Tibial nerve (tissue), 4 donors: ENCODE measurements around the gene GDI2. TPM values are rescaled to one million over a fixed set of nuclear protein-coding genes. Genes with fewer than 3 reads are reported as not detected.

Source experiments
- DNase-seq, 2 donors: peaks; one replicate each; pipeline ENCODE4 v3.0.0-alpha.2; 2019; ENCODE audit warnings: low spot score in 2 of 2
- H3K27ac ChIP-seq, 4 donors: fragments of 200-600 bp; sonication (generic) in 3 of 4; one replicate each; pipeline ENCODE4 v1.5.1; 2017 to 2019; ENCODE audit warnings: mild to moderate bottlenecking in 1 of 4
- H3K27me3 ChIP-seq, 2 donors: fragments of 200-600 bp; sonication (generic) in 1 of 2; one replicate each; pipeline versions ENCODE4 v1.5.1 to v1.6.0; 2017 to 2019
- H3K36me3 ChIP-seq, 3 donors: fragments of 200-600 bp; sonication (generic); one replicate each; pipeline ENCODE4 v1.5.1; 2018 to 2019
- H3K4me1 ChIP-seq, 4 donors: fragments of 200-600 bp; sonication (generic) in 3 of 4; one replicate each; pipeline ENCODE4 v1.5.1; 2017 to 2019
- H3K4me3 ChIP-seq, 4 donors: fragments of 200-600 bp; sonication (generic) in 3 of 4; one replicate each; pipeline ENCODE4 v1.5.1; 2017 to 2019; ENCODE audit warnings: mild to moderate bottlenecking in 1 of 4, moderate library complexity in 1 of 4
- H3K9me3 ChIP-seq, 4 donors: fragments of 200-600 bp; sonication (generic) in 3 of 4; one replicate each; pipeline ENCODE4 v1.5.1; 2017 to 2019
- EP300 ChIP-seq, 2 donors: sonication (generic); formaldehyde crosslinking; IDR thresholded peaks; one replicate each; pipeline ENCODE4 v1.6.1; 2017; ENCODE audit warnings: antibody characterized with exemption in 2 of 2, mild to moderate bottlenecking in 1 of 2
- POLR2A ChIP-seq, 2 donors: fragments of 450-650 bp; IDR thresholded peaks; one replicate each; pipeline ENCODE4 v1.6.1; 2017; ENCODE audit warnings: antibody characterized with exemption in 2 of 2, mild to moderate bottlenecking in 2 of 2, moderate library complexity in 2 of 2
- WGBS, 2 donors: methylation state at CpG; one replicate each; pipeline ENCODE4 v1.1.5; 2018; 5-methylcytosine and 5-hydroxymethylcytosine counted together
- total RNA-seq, 4 donors: library from RNA; depleted of rRNA; stranded (reverse); fragments of >200 nt; gene quantifications; one replicate each; pipeline ENCODE4 v1.1.0, GENCODE V29; 2016
- TF ChIP-seq, protein P1 (sequence below), 5 experiments: fragments of 200-600 bp in 3 of 5; fragments of 450-650 bp in 2 of 5; sonication (generic) in 3 of 5; IDR thresholded peaks; one replicate each; pipeline ENCODE4 v1.5.1; 2016 to 2019; ENCODE audit warnings: antibody characterized with exemption in 5 of 5, mild to moderate bottlenecking in 3 of 5, moderate library complexity in 2 of 5

GDI2 gene
- total RNA-seq: 100 to 1,000 TPM; 175 to 225 (median 199) TPM

DNA sequence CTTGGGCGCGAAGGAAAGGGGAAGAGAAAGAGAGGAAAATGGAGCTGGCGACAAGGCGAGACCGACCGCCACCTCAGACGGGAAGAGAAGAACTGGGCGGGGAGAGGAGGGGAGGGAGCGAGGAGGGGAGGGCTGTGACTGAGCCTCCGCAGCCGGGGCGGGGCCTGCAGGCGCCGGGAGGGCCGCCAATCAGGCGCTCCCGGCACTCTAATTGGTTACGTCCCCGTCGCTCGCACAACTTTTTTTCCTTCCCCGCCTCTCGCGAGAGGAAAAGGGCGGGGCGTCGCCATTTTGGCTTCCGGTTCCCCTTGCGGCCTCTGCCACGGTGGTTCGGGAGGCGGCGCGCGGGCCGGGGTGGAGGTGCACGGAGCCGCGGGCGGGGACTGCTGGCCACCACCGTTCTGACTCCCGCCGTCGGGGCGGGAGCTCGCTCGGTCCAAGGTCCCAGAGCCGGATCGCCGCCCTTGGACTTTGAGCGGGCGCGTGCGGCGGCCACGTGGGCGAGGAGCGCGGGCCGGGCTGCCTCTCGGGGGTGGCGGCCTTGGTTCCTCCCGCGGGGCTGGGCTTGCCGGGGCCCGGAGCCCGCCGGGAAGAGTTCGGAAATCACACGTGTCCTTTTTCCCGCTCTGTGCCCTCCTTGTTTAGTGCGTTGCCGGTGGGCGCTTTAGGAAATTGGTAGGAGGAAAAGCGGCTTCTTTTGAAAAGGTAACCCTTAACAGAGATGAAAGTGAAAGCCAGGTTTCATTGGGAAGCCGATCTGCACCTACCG, at the start of gene GDI2:
Gene GDI2 (minus strand): TSS at position 94 of the 769 bp plus-strand sequence. CDS start 176 bp downstream, outside the sequence.
- 0 to 1% methylated on average over 36 to 54 of the region's 77 CpGs for WGBS, 2 donors
- DNase-seq: peak; percentile 90 to 93
- Histone ChIP-seq H3K4me3 (peak within 1 kb of the TSS; percentile 73 to 100 (median 89)), H3K27ac (peak within 1 kb of the TSS; percentile 89 to 99 (median 94)), H3K4me1 (peaks cover 0 to 47% (median 33%) of the 10 kb centered on the region in 4 donors), H3K36me3 (no peaks in the 10 kb centered on the region), H3K27me3 (no peaks in the 10 kb centered on the region), H3K9me3 (no peaks in the 10 kb centered on the region)
- TF ChIP-seq, protein P1, sequence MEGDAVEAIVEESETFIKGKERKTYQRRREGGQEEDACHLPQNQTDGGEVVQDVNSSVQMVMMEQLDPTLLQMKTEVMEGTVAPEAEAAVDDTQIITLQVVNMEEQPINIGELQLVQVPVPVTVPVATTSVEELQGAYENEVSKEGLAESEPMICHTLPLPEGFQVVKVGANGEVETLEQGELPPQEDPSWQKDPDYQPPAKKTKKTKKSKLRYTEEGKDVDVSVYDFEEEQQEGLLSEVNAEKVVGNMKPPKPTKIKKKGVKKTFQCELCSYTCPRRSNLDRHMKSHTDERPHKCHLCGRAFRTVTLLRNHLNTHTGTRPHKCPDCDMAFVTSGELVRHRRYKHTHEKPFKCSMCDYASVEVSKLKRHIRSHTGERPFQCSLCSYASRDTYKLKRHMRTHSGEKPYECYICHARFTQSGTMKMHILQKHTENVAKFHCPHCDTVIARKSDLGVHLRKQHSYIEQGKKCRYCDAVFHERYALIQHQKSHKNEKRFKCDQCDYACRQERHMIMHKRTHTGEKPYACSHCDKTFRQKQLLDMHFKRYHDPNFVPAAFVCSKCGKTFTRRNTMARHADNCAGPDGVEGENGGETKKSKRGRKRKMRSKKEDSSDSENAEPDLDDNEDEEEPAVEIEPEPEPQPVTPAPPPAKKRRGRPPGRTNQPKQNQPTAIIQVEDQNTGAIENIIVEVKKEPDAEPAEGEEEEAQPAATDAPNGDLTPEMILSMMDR (IDR thresholded peaks at IDR 0.05): peak in 2 of 5 experiments; percentile 25 to 46
- TF ChIP-seq EP300 (IDR thresholded peaks at IDR 0.05): peak; percentile 73 to 97
- peak; percentile 81 to 83 for TF ChIP-seq POLR2A (IDR thresholded peaks at IDR 0.05)

- WGBS, 2 donors: 92 to 94% methylated on average over 7 of the region's 7 CpGs
- Histone ChIP-seq H3K27ac (no peak overlapping the region), H3K9me3 (no peaks in the 10 kb centered on the region), H3K4me1 (no peaks in the 10 kb centered on the region), H3K36me3 (peaks cover 0 to 33% (median 0%) of the 10 kb centered on the region in 3 donors), H3K27me3 (no peaks in the 10 kb centered on the region), H3K4me3 (no peak overlapping the region)
- TF ChIP-seq EP300 (IDR thresholded peaks at IDR 0.05) (no peak), POLR2A (IDR thresholded peaks at IDR 0.05) (no peak)
- TF ChIP-seq, protein P1 (IDR thresholded peaks at IDR 0.05): no peak
- no peak for DNase-seq
These were observed 49.2 kb upstream of the GDI2 start for GRCh38 chr10:5862360-5862961.

DNA sequence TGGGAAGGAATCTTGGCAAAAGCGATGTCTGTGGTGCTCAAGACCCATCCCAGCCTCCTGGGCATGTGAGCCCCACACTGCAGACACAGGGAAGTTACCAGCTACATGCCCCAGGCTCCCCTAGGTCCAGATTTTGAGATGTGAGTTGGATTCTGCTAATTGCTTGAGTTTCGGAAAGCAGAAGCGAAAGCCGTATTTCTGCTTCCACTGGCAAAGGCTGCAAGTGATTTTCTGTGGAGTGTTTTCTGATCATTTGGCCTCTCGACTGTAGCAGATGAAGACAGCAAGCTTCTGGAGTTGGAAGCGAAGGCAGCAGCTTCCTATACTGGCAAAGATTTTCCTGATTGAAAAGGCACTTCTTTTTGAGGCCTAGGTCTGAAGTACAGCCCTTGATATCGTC, 46.8 kb upstream of the GDI2 start:
- Histone ChIP-seq H3K27ac (no peak overlapping the region), H3K4me3 (no peak overlapping the region), H3K36me3 (peaks cover 0 to 33% (median 0%) of the 10 kb centered on the region in 3 donors), H3K27me3 (no peaks in the 10 kb centered on the region), H3K9me3 (no peaks in the 10 kb centered on the region), H3K4me1 (no peaks in the 10 kb centered on the region)
- 83 to 84% methylated on average over 7 of the region's 7 CpGs for WGBS, 2 donors
- TF ChIP-seq POLR2A (IDR thresholded peaks at IDR 0.05) (no peak), EP300 (IDR thresholded peaks at IDR 0.05) (no peak)
- TF ChIP-seq, protein P1 (IDR thresholded peaks at IDR 0.05): no peak
- DNase-seq: no peak

- no peak for DNase-seq
- no peak overlapping the region for H3K4me3 ChIP-seq
- TF ChIP-seq, protein P1 (IDR thresholded peaks at IDR 0.05): no peak
- TF ChIP-seq POLR2A (IDR thresholded peaks at IDR 0.05) (no peak), EP300 (IDR thresholded peaks at IDR 0.05) (no peak)
- H3K9me3 ChIP-seq: no peaks in the 10 kb centered on the region
- H3K4me1 ChIP-seq: no peaks in the 10 kb centered on the region
- H3K27me3 ChIP-seq: no peaks in the 10 kb centered on the region
- WGBS, 2 donors: 54 to 65% methylated on average over 5 of the region's 5 CpGs
- H3K27ac ChIP-seq: peak overlapping the region in 2 of 4 donors; percentile 24 to 87
- H3K36me3 ChIP-seq: peaks cover 0 to 29% (median 0%) of the 10 kb centered on the region in 3 donors
These were observed 45.6 kb upstream of the GDI2 start for GRCh38 chr10:5858811-5859210.

DNA sequence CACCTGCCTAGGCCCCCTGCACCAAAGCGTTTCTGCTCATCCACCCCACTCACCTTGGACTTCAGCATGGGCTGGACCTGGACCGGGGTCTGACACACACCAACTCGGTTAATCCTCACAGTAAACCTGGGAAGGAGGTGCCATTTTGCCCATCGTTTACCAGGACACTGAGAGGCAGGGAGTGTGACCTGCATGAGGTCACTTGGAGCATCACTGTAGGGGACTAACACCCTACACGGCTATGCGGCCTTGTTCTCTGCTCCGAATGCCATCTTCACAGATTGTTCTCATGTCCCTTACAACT, 43.4 kb upstream of the GDI2 start:
- Histone ChIP-seq H3K4me3 (no peak overlapping the region), H3K36me3 (peaks cover 0 to 7% (median 0%) of the 10 kb centered on the region in 3 donors), H3K9me3 (no peaks in the 10 kb centered on the region), H3K27me3 (no peaks in the 10 kb centered on the region), H3K27ac (no peak overlapping the region), H3K4me1 (no peaks in the 10 kb centered on the region)
- no peak for DNase-seq
- 79 to 80% methylated on average over 7 of the region's 7 CpGs for WGBS, 2 donors
- TF ChIP-seq POLR2A (IDR thresholded peaks at IDR 0.05) (no peak), EP300 (IDR thresholded peaks at IDR 0.05) (no peak)
- TF ChIP-seq, protein P1 (IDR thresholded peaks at IDR 0.05): no peak
